IPS-NIHi7 (cell line): ENCODE results near the gene CARMIL1.

Experiments used
- DNase-seq: peaks from one replicate; pipeline ENCODE4 v3.0.0; 2012; ENCODE audit warnings: mixed read lengths; ENCODE audit errors: extremely low spot score

The CARMIL1 gene

GRCh38 chr6:25407431-25407830, 128.3 kb downstream of the CARMIL1 start:
- DNase-seq: no peak

- DNase-seq: no peak
Observed at GRCh38 chr6:25410102-25410501, 130.9 kb downstream of the CARMIL1 start.

GRCh38 chr6:25411316-25411950, 132.3 kb downstream of the CARMIL1 start:
- DNase-seq: no peak

GRCh38 chr6:25413207-25413905, 134.2 kb downstream of the CARMIL1 start:
- DNase-seq: peak; percentile 20

- DNase-seq: no peak
Observed at GRCh38 chr6:25414168-25414567, 135.0 kb downstream of the CARMIL1 start.

- DNase-seq: no peak
Observed at GRCh38 chr6:25414755-25415154, 135.6 kb downstream of the CARMIL1 start.

- no peak for DNase-seq
Observed at GRCh38 chr6:25415274-25415673, 136.1 kb downstream of the CARMIL1 start.

- no peak for DNase-seq
Observed at GRCh38 chr6:25415701-25416100, 136.5 kb downstream of the CARMIL1 start.

GRCh38 chr6:25417046-25417605, 138.0 kb downstream of the CARMIL1 start:
- no peak for DNase-seq

GRCh38 chr6:25418454-25419052, 139.4 kb downstream of the CARMIL1 start:
- DNase-seq: no peak

GRCh38 chr6:25419879-25420278, 140.7 kb downstream of the CARMIL1 start:
- DNase-seq: no peak

GRCh38 chr6:25423358-25423757, 144.2 kb downstream of the CARMIL1 start:
- peak; percentile 26 for DNase-seq

GRCh38 chr6:25424303-25424702, 145.1 kb downstream of the CARMIL1 start:
- no peak for DNase-seq

- DNase-seq: no peak
Observed at GRCh38 chr6:25427549-25427948, 148.4 kb downstream of the CARMIL1 start.

- DNase-seq: no peak
Observed at GRCh38 chr6:25428758-25429317, 149.7 kb downstream of the CARMIL1 start.

- no peak for DNase-seq
Observed at GRCh38 chr6:25431306-25431974, 152.3 kb downstream of the CARMIL1 start.

- DNase-seq: no peak
Observed at GRCh38 chr6:25431975-25432307, 152.8 kb downstream of the CARMIL1 start.

- no peak for DNase-seq
Observed at GRCh38 chr6:25434921-25435320, 155.7 kb downstream of the CARMIL1 start.

GRCh38 chr6:25435416-25435985, 156.3 kb downstream of the CARMIL1 start:
- no peak for DNase-seq

- DNase-seq: no peak
Observed at GRCh38 chr6:25436760-25437159, 157.6 kb downstream of the CARMIL1 start.

GRCh38 chr6:25439368-25439767, 160.2 kb downstream of the CARMIL1 start:
- no peak for DNase-seq
